Vagina (tissue), 2 donors: Measurements from ENCODE around the gene RCL1. TPM values are rescaled to one million over a fixed set of nuclear protein-coding genes. Genes with fewer than 3 reads are reported as not detected.

Experiments
- DNase-seq, 2 donors: peaks; one replicate each; pipeline ENCODE4 v3.0.0-alpha.2; 2017; ENCODE audit errors: extremely low spot score in 2 of 2
- H3K27ac ChIP-seq: fragments of 200-600 bp; sonication (generic); one replicate; pipeline ENCODE4 v1.5.1; 2019
- H3K27me3 ChIP-seq: fragments of 200-600 bp; sonication (generic); one replicate; pipeline ENCODE4 v1.5.1; 2019
- H3K36me3 ChIP-seq, 2 donors: fragments of 200-600 bp; sonication (generic); one replicate each; pipeline ENCODE4 v1.5.1; 2017 to 2019
- H3K4me1 ChIP-seq: fragments of 200-600 bp; sonication (generic); one replicate; pipeline ENCODE4 v1.5.1; 2019
- H3K4me3 ChIP-seq, 2 donors: fragments of 200-600 bp; sonication (generic); 1 replicate in 1 of 2; 2 replicates in 1 of 2; pipeline ENCODE4 v1.5.1; 2016 to 2019
- H3K9me3 ChIP-seq: fragments of 200-600 bp; sonication (generic); one replicate; pipeline ENCODE4 v1.5.1; 2019
- CTCF ChIP-seq, 3 experiments: fragments of 450-650 bp in 2 of 3; fragments of 200-600 bp in 1 of 3; sonication (generic) in 1 of 3; IDR thresholded peaks; one replicate each; pipeline ENCODE4 v1.5.1; 2017 to 2019; ENCODE audit warnings: antibody characterized with exemption in 3 of 3, mild to moderate bottlenecking in 2 of 3, moderate library complexity in 2 of 3
- POLR2A ChIP-seq, 2 donors: fragments of 450-650 bp; IDR thresholded peaks; one replicate each; pipeline ENCODE4 v1.6.1; 2017; ENCODE audit warnings: antibody characterized with exemption in 2 of 2, mild to moderate bottlenecking in 2 of 2, moderate library complexity in 2 of 2
- POLR2AphosphoS5 ChIP-seq, 2 donors: sonication (generic); formaldehyde crosslinking; IDR thresholded peaks; one replicate each; pipeline ENCODE4 v1.9.0; 2017; ENCODE audit warnings: antibody characterized with exemption in 2 of 2, mild to moderate bottlenecking in 2 of 2, low read depth in 1 of 2; ENCODE audit not compliant: insufficient read depth in 1 of 2
- intact Hi-C: fragments of 100-400 bp; cut with DNase I; formaldehyde crosslinking; loops from one replicate; pipeline ENCODE4 v1.15.1; 2023
- total RNA-seq: library from RNA; depleted of rRNA; stranded (reverse); fragments of >200 nt; gene quantifications from one replicate; pipeline ENCODE4 v1.2.3, GENCODE V29; 2016

Gene RCL1
- total RNA-seq, 1 donor from 2014 or later: 24.8 TPM

- H3K27me3 ChIP-seq: no peaks in the 10 kb centered on the region
- H3K9me3 ChIP-seq: no peaks in the 10 kb centered on the region
- no peak for TF ChIP-seq POLR2A (IDR thresholded peaks at IDR 0.05)
- TF ChIP-seq POLR2AphosphoS5 (IDR thresholded peaks at IDR 0.05; ENCODE audit: insufficient read depth in 1 of 2, low read depth in 1 of 2): no peak
- H3K4me1 ChIP-seq: no peaks in the 10 kb centered on the region
- no peak overlapping the region for H3K4me3 ChIP-seq
- DNase-seq: no peak
- intact Hi-C loops: no loop called here
- H3K27ac ChIP-seq: no peak overlapping the region
- H3K36me3 ChIP-seq: no peaks in the 10 kb centered on the region
These were observed 27.4 kb downstream of the RCL1 start for GRCh38 chr9:4820168-4820567.

GRCh38 chr9:4821133-4821532, 28.4 kb downstream of the RCL1 start:
- intact Hi-C loops: no loop called here
- TF ChIP-seq POLR2AphosphoS5 (IDR thresholded peaks at IDR 0.05; ENCODE audit: insufficient read depth in 1 of 2, low read depth in 1 of 2): no peak
- no peak for TF ChIP-seq POLR2A (IDR thresholded peaks at IDR 0.05)
- DNase-seq: no peak

GRCh38 chr9:4822057-4822456, 29.3 kb downstream of the RCL1 start:
- Histone ChIP-seq H3K4me1 (no peaks in the 10 kb centered on the region), H3K9me3 (no peaks in the 10 kb centered on the region), H3K27me3 (no peaks in the 10 kb centered on the region), H3K27ac (no peak overlapping the region), H3K36me3 (no peaks in the 10 kb centered on the region), H3K4me3 (no peak overlapping the region)
- TF ChIP-seq POLR2AphosphoS5 (IDR thresholded peaks at IDR 0.05; ENCODE audit: insufficient read depth in 1 of 2, low read depth in 1 of 2) (no peak), POLR2A (IDR thresholded peaks at IDR 0.05) (no peak), CTCF (IDR thresholded peaks at IDR 0.05) (no peak)
- DNase-seq: no peak
- intact Hi-C loops: no loop called here

More at GRCh38 chr9:4821133-4821532, 28.4 kb downstream of the RCL1 start:
- Histone ChIP-seq H3K36me3 (no peaks in the 10 kb centered on the region), H3K9me3 (no peaks in the 10 kb centered on the region), H3K4me3 (no peak overlapping the region), H3K27ac (no peak overlapping the region), H3K27me3 (no peaks in the 10 kb centered on the region), H3K4me1 (no peaks in the 10 kb centered on the region)

GRCh38 chr9:4826417-4827166, 33.8 kb downstream of the RCL1 start:
- Histone ChIP-seq H3K4me3 (no peak overlapping the region), H3K27me3 (no peaks in the 10 kb centered on the region), H3K4me1 (no peaks in the 10 kb centered on the region), H3K36me3 (no peaks in the 10 kb centered on the region), H3K27ac (no peak overlapping the region), H3K9me3 (no peaks in the 10 kb centered on the region)
- intact Hi-C loops: no loop called here
- TF ChIP-seq CTCF (IDR thresholded peaks at IDR 0.05): no peak
- no peak for TF ChIP-seq POLR2A (IDR thresholded peaks at IDR 0.05)
- TF ChIP-seq POLR2AphosphoS5 (IDR thresholded peaks at IDR 0.05; ENCODE audit: insufficient read depth in 1 of 2, low read depth in 1 of 2): no peak
- no peak for DNase-seq

- Histone ChIP-seq H3K27me3 (no peaks in the 10 kb centered on the region), H3K36me3 (no peaks in the 10 kb centered on the region), H3K4me3 (no peak overlapping the region), H3K4me1 (no peaks in the 10 kb centered on the region), H3K9me3 (no peaks in the 10 kb centered on the region), H3K27ac (no peak overlapping the region)
- intact Hi-C loops: no loop called here
- TF ChIP-seq POLR2A (IDR thresholded peaks at IDR 0.05): no peak
- TF ChIP-seq CTCF (IDR thresholded peaks at IDR 0.05): no peak
- no peak for TF ChIP-seq POLR2AphosphoS5 (IDR thresholded peaks at IDR 0.05; ENCODE audit: insufficient read depth in 1 of 2, low read depth in 1 of 2)
- no peak for DNase-seq
These were observed 34.5 kb downstream of the RCL1 start for GRCh38 chr9:4827224-4827623.

GRCh38 chr9:4828761-4829160, 36.0 kb downstream of the RCL1 start:
- Histone ChIP-seq H3K27me3 (no peaks in the 10 kb centered on the region), H3K4me1 (no peaks in the 10 kb centered on the region), H3K36me3 (no peaks in the 10 kb centered on the region), H3K27ac (no peak overlapping the region), H3K9me3 (no peaks in the 10 kb centered on the region), H3K4me3 (no peak overlapping the region)
- DNase-seq: no peak
- TF ChIP-seq POLR2A (IDR thresholded peaks at IDR 0.05): no peak
- no peak for TF ChIP-seq POLR2AphosphoS5 (IDR thresholded peaks at IDR 0.05; ENCODE audit: insufficient read depth in 1 of 2, low read depth in 1 of 2)
- no peak for TF ChIP-seq CTCF (IDR thresholded peaks at IDR 0.05)
- intact Hi-C loops: no loop called here
